ENCODE measurements around the gene OPRL1.
"Not testable (repeated sequence)": the region's sequence is repeated elsewhere in the genome, so short reads cannot be mapped to it uniquely, and the experiment has no call there.

The OPRL1 gene

DNA sequence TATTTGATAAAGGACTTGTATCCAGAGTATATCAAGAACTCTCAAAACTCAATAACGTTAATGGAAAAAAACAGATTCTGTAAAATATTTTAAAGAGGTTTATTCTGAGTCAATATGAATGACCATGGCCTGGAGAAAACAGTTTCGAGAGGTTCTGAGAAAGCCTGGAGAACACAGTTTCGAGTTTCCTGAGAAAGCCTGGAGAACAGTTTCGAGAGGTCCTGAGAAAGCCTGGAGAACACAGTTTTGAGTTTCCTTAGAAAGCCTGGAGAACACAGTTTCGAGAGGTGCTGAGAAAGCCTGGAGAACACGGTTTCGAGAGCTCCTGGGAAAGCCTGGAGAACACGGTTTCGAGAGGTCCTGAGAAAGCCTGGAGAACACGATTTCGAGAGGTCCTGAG, 43.0 kb downstream of the OPRL1 start:
- not testable (repeated sequence) for DNase-seq

DNA sequence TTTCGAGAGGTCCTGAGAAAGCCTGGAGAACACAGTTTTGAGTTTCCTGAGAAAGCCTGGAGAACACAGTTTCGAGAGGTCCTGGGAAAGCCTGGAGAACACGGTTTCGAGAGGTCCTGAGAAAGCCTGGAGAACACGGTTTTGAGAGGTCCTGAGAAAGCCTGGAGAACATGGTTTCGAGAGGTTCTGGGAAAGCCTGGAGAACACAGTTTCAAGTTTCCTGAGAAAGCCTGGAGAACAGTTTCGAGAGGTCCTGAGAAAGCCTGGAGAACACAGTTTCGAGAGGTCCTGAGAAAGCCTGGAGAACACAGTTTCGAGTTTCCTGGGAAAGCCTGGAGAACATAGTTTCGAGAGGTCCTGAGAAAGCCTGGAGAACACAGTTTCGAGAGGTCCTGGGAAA, 43.6 kb downstream of the OPRL1 start:
- not testable (repeated sequence) for DNase-seq

- DNase-seq: no peak
Measured at GRCh38 chr20:64129146-64129782, 49.4 kb downstream of the OPRL1 start.

DNA sequence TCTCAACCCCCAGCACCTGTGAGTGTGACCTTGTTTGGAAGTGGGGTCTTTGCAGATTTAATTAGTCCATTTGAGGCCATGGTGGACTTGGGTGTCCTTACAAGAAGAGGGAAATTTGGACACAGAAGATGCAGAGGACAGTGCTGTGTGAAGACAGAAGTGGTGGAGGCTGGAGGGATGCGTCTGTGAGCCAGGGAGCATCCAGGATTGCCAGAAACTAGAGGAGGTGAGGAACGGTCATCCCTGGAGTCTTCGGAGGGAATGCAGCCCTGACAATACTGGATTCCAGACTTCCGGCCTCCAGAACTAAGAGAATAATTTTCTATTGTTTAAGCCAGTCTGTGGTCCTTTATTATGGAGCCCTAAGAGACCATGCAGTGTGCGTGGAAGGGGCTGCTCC, 50.4 kb downstream of the OPRL1 start:
- no peak for DNase-seq

DNA sequence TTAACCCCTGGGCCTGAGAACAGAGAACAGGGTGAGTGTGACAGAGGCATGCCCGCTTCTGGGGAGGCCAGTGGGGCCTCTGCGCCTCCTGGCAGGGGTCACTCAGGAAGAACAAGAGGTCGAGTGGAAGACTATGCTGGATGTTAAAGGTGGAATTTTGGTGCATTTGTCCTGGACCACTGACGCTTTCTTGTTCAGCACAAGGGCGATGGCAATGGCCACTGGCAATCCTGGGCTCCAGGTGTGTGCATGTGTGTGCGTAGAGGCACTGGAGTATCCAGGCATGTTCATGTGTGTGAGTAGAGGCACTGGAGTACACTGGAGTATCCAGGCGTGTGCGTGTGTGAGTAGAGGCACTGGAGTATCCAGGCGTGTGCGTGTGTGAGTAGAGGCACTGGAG, 51.0 kb downstream of the OPRL1 start:
- no peak for DNase-seq

- DNase-seq: no peak
Measured at GRCh38 chr20:64131406-64131805, 51.5 kb downstream of the OPRL1 start.

GRCh38 chr20:64133951-64134407, 54.1 kb downstream of the OPRL1 start:
- DNase-seq: no peak

- DNase-seq: not testable (repeated sequence)
Measured at GRCh38 chr20:64134744-64135143, 54.9 kb downstream of the OPRL1 start.

GRCh38 chr20:64136004-64136710, 56.3 kb downstream of the OPRL1 start:
- DNase-seq: no peak

- no peak for DNase-seq
Measured at GRCh38 chr20:64137598-64138031, 57.7 kb downstream of the OPRL1 start.

- DNase-seq: no peak
Measured at GRCh38 chr20:64138276-64138815, 58.5 kb downstream of the OPRL1 start.

DNA sequence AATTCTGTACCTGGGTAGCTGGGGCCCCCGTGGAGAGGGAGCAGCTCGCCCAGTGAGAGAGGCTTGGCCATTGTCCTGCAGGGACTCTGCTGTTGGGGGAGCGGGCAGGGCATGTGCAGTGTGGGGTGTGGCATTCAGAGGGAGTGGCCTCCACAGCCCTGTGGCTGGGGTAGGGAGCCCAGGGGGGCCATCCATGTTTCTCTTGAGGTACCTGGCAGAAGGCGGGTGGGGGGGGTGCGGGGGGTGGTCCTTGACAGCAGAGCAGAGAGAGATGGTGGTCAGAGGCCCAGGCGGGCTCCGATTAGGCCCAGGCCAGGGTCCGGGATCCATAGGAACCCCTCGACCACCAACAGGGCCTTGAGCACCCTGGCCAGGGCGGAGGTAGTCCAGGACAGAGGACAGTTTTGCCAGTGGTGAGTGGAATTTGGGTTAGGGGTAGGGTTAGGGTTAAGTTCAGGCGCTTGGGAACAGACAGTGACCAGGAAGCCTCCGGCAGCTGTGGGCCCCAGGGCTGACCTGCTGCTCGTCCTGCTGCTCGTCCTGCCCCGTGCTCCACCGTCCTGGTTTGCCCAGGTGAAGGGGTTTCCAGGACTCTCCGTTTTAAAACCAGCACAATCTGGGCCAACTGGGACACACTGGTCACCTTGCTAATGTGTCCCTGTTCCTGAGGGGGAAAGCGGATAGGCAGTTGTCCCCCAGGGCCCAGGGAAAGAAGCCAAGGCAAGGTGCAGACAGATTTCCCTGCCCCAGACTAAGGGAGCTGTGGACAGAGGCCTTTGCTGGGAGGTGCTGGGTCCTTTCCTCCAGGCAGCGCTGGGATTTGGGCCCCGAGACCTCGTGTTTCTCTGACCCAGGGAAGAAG, 59.5 kb downstream of the OPRL1 start:
- no peak for DNase-seq

DNA sequence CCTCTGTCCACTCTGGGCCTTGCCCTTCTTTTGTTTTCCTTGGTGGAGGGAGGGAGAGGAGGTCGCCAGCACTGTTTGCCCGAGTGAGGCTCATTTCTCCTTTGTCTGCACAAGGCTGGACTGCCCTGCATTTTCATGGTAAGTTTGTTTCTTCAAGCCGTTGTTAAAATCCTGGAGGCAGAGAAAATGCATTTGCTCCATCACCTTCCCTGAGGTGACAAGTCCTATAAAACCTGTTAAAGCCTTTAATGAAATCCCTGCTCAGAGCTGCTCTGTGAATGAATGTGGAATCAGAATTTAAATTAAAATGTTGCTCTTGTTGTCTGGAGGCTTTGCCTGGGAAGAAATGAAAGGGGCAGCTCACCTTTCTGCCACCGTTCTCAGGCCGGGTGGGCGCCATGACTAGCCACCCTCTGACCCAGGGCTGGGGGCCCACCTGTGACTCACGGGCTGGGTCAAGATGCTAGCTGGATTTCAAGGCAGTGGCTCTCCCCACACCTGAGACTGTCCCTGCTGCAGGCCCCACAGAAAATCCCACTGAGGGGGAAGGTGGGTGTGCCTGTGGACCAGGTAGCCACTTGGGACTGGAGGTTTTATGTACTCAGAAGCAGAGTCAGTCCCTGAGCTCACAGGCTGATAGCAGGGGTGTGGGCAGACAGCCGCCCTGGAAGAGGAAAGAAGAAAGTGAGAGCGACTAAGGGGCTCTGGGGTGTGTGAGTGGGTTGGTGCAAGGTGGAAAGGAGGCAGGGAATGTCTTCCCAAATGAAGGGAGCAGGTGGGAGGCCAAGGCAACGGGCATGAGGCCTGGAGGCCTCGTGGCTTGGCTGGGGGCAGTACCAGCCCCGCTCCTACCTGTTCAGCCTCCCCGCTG, 60.4 kb downstream of the OPRL1 start:
- DNase-seq: no peak

DNA sequence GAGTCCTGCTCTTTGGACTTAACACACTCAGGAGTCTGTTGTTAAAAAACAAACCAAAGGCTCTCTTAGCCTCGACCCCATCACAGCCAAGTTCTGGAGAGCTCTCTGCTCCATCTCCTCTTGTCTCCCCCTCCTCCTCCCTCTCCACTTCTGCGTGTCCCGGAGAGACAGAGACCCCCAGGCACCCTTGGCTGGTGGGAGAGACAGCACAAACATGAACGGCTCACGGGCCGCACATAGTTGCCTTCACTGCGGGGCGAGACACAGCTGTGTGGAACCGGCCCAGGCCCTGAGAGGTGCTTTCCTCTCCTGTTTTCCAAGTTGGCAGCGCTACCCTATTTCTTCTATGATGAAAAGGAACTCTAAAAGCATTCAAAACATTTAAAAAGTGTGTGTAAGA, 61.1 kb downstream of the OPRL1 start:
- DNase-seq: no peak

DNA sequence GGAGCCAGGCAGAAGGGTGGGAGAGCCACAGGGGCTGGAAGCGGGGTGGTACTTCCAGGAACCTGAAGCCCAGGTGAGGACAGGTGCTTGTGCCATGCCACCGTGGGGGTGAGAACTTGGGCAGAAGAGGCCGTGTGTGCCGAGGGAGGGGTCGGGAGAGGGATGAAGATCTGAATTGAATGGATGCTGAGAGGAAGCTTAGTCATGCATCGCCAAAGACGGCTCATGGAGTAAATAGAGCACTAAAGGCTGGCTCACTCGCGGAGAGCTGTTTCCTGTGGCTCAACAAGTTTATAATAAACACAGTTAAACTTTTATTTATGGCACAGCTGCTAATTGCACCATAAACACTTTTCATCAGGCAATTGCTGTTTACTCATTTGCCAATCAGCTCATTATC, 62.7 kb downstream of the OPRL1 start:
- no peak for DNase-seq

- no peak for DNase-seq
Measured at GRCh38 chr20:64143018-64143801, 63.3 kb downstream of the OPRL1 start.

- no peak for DNase-seq
Measured at GRCh38 chr20:64144144-64144912, 64.4 kb downstream of the OPRL1 start.

- DNase-seq: peak; percentile 43
Measured at GRCh38 chr20:64145458-64146300, 65.8 kb downstream of the OPRL1 start.

GRCh38 chr20:64146301-64146935, 66.5 kb downstream of the OPRL1 start:
- DNase-seq: no peak

Measured in stimulated activated CD4-positive, alpha-beta T cell treated with anti-CD3 and anti-CD28 coated beads, Interleukin-1b, Interleukin-23, amount 100 ng/mL, for 48 hours (primary cell).